Measurements from ENCODE around the gene RAB6A.

The RAB6A gene

DNA sequence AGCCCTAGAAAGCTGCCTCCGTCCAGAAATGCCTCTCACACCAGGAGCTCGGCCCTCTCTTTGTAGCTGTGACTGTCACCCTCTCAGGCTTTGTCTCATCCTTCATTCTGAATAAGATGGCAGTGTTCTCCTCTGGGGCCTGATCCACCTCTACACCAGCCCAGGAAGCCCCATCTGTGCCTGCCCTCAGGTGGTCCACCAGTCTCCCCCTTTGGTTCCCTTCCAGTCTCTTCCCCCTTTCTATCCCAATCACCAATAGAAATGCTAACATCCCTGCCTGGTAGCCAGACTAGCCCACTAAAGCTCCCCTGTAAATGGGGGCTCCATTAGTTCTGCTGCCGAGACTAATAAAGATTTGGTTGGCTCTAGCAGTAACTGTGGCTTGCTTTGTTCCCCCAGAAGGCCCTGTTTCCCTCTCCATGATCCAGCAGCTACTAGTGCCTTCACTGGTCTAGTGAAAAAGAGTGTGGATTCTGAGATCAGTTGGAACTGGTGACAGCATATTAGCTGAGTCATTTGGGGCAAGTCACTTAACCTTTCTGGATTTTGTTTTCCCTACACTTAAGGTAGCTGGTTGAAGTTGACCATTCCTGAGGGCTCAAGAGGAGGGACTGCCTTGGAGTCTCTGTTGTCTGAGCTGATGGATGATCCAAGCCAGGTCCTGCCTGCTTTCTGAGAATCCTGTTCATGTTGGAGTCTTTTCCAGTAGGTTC lies 98.3 kb downstream of the RAB6A start:
- H3K4me3 ChIP-seq (ENCODE audit: low read length) = no peak overlapping the region
- no peak for DNase-seq (ENCODE audit: low read depth)
- TF ChIP-seq, protein P1, sequence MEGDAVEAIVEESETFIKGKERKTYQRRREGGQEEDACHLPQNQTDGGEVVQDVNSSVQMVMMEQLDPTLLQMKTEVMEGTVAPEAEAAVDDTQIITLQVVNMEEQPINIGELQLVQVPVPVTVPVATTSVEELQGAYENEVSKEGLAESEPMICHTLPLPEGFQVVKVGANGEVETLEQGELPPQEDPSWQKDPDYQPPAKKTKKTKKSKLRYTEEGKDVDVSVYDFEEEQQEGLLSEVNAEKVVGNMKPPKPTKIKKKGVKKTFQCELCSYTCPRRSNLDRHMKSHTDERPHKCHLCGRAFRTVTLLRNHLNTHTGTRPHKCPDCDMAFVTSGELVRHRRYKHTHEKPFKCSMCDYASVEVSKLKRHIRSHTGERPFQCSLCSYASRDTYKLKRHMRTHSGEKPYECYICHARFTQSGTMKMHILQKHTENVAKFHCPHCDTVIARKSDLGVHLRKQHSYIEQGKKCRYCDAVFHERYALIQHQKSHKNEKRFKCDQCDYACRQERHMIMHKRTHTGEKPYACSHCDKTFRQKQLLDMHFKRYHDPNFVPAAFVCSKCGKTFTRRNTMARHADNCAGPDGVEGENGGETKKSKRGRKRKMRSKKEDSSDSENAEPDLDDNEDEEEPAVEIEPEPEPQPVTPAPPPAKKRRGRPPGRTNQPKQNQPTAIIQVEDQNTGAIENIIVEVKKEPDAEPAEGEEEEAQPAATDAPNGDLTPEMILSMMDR (IDR thresholded peaks at IDR 0.05; ENCODE audit: insufficient read depth, low read depth, low read length, missing control alignments) = no peak

DNA sequence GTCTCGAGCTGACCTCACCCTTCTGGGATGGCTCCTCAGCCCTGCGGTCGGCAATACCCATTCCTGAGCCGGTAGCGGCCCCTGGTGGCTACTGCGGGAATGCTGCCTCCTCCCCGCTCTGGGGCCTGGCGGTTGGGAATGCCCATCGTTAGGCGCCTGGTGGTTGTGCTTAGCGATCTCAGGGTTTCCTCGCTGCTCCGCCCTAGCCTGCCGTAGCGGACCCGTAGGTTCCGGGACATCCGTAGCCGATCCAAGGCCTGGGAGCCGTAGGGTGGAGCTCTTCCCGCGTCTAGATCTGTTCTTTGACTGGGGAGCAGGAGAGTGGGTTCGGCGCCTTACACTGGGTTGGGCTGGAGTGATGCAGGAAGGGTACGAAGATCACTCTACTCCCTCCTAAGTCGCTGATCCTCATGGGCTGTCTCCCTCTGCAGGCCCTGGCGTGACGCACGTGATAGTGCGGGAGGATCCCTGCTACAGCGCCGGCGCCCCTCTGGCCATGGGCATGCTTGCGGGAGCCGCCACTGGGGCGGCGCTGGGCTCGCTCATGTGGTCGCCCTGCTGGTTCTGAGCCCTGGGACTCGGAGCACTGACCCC lies 99.7 kb downstream of the RAB6A start:
- TF ChIP-seq, protein P1 (IDR thresholded peaks at IDR 0.05; ENCODE audit: insufficient read depth, low read depth, low read length, missing control alignments) = peak; percentile 89
- DNase-seq (ENCODE audit: low read depth) = peak; percentile 79
- H3K4me3 ChIP-seq (ENCODE audit: low read length) = peak overlapping the region; percentile 36

DNA sequence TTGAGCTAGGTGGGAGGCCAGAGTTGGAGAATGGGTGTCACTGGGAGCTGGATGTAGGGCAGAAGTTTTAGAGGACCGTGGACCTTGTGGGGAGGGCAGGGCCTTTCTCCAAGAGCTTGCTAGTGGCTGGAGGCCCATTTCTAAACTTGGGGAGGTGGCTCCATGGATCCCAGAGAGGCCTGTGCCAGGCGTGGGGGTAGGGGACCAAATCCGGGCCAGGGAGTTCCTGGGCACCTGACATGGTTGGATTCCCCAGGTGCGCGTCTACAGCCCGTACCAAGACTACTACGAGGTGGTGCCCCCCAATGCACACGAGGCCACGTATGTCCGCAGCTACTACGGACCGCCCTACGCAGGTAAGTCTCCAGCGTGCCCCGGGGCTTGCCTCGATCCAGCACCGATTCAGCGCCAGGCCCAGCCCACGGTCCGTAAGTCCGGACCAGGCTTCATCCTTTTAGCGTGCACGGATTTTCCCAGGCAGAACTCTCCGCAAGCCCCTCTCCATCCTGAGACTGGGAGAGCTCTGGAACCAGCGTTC lies 100.3 kb downstream of the RAB6A start:
- TF ChIP-seq, protein P1 (IDR thresholded peaks at IDR 0.05; ENCODE audit: insufficient read depth, low read depth, low read length, missing control alignments) = no peak
- H3K4me3 ChIP-seq (ENCODE audit: low read length) = peak overlapping the region; percentile 36

DNA sequence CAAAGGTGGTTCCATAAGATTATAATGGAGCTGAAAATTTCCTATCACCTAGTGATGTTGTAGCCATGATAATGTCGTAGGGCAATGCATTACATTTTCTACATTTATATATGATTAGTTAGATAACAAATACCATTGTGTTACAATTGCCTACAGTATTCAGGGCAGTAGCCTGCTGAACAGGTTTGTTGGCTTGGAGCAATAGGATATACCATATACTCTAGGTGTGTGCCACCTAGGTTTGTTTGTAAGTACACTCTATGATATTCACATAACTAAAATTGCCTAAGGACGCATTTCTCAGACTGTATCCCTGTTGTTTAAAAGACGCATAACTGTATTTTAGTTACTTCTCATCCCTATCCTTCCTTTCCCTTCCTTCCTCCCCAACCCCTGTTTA lies 100.9 kb downstream of the RAB6A start:
- peak; percentile 73 for DNase-seq (ENCODE audit: low read depth)
- TF ChIP-seq, protein P1 (IDR thresholded peaks at IDR 0.05; ENCODE audit: insufficient read depth, low read depth, low read length, missing control alignments) = no peak
- H3K4me3 ChIP-seq (ENCODE audit: low read length) = no peak overlapping the region

More for the DNA sequence above, 100.3 kb downstream of the RAB6A start:
- no peak for DNase-seq (ENCODE audit: low read depth)

DNA sequence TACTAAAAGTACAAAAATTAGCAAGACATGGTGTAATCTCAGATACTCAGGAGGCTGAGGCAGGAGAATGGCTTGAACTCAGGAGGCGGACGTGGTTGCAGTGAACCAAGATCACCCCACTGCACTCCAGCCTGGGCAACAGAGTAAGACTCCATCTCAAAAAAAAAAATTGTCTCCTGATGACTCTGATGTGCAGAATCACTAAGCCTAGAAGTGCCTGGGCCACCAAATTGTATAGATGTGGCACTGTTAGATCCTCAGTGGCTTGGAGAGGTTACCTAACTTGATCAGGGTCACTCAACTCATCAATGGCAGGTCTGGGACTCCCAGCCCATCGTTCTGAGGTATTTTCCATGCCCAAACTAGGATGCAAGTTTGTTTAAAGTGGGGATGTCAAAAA lies 103.9 kb downstream of the RAB6A start:
- DNase-seq (ENCODE audit: low read depth) = no peak
- H3K4me3 ChIP-seq (ENCODE audit: low read length) = no peak overlapping the region
- TF ChIP-seq, protein P1 (IDR thresholded peaks at IDR 0.05; ENCODE audit: insufficient read depth, low read depth, low read length, missing control alignments) = no peak

DNA sequence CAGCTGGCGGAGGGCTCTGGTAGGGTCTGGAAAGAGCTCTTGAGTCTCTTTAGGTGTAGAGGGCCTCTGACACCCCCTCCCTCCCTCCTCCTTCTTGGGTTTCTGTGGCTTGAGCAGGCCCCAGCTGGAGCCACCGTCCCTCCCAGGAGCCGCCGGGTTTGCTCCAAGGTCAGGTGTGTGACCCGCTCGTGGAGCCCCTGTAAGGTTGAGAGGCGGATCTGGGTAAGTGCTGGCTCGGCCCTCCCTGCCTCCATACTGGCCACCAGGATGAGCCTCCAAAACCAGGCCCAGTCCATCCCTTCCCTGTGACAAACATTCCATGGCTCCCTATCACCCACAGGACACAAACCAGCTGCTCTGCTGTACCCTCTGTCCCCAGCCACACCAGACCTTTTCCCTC lies 105.2 kb downstream of the RAB6A start:
- DNase-seq (ENCODE audit: low read depth) = no peak
- TF ChIP-seq, protein P1 (IDR thresholded peaks at IDR 0.05; ENCODE audit: insufficient read depth, low read depth, low read length, missing control alignments) = no peak

More for the DNA sequence above, 105.2 kb downstream of the RAB6A start:
- H3K4me3 ChIP-seq (ENCODE audit: low read length) = no peak overlapping the region

Data from epithelial cell of esophagus (primary cell).